Spleen (tissue), 7 donors: ENCODE results near the gene ZNF154.

Experiments used
- POLR2A ChIP-seq, 3 donors: fragments of 450-650 bp; IDR thresholded peaks; one replicate each; pipeline ENCODE4 v1.5.1; 2017; ENCODE audit warnings: antibody characterized with exemption in 3 of 3, mild to moderate bottlenecking in 1 of 3
- TF ChIP-seq, protein P1 (sequence below), 11 experiments: fragments of 200-600 bp in 7 of 11; fragments of 450-650 bp in 4 of 11; sonication (generic) in 4 of 11; IDR thresholded peaks in 8 of 11; conservative IDR thresholded peaks in 3 of 11; 1 replicate in 7 of 11; 2 replicates in 4 of 11; pipeline versions ENCODE4 v1.4.0 to v1.8.0; 2016 to 2021; ENCODE audit warnings: antibody characterized with exemption in 11 of 11, inconsistent platforms in 4 of 11, mild to moderate bottlenecking in 1 of 11
- donor health status: DM: no; HTN: no; CAD: no; lungs with moderate emphysema.
- donor health status: DM: no; HTN: no; CAD: no.
- donor health status: DM: no; HTN: no; CAD: no.

DNA sequence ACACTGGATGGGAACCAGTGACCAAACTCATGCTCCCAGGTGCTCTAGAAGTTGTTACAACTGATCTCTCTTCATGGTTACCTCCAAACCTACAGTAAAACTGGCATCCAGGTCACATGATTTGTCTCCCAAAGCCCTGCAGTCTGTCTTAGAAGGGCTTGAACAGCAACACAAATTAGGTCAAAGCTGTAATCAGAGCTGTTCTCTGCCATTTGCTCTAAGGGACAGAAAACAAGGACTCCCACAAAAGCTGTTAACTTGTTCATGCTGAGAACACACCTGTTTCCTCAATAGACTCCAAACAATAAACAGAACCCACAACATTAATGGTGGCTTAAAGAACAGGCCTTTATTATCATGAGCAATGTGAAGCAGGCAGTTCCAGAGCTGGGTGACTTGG, 10.4 kb upstream of the ZNF154 start:
- TF ChIP-seq, protein P1, sequence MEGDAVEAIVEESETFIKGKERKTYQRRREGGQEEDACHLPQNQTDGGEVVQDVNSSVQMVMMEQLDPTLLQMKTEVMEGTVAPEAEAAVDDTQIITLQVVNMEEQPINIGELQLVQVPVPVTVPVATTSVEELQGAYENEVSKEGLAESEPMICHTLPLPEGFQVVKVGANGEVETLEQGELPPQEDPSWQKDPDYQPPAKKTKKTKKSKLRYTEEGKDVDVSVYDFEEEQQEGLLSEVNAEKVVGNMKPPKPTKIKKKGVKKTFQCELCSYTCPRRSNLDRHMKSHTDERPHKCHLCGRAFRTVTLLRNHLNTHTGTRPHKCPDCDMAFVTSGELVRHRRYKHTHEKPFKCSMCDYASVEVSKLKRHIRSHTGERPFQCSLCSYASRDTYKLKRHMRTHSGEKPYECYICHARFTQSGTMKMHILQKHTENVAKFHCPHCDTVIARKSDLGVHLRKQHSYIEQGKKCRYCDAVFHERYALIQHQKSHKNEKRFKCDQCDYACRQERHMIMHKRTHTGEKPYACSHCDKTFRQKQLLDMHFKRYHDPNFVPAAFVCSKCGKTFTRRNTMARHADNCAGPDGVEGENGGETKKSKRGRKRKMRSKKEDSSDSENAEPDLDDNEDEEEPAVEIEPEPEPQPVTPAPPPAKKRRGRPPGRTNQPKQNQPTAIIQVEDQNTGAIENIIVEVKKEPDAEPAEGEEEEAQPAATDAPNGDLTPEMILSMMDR (IDR thresholded peaks at IDR 0.05 in 8 of 11, conservative IDR thresholded peaks at IDR 0.05 in 3 of 11): no peak
- TF ChIP-seq POLR2A (IDR thresholded peaks at IDR 0.05): no peak
